Neuron (in vitro differentiated cells): ENCODE data around the gene KBTBD2.
"Not testable (repeated sequence)": the region's sequence is repeated elsewhere in the genome, so short reads cannot be mapped to it uniquely, and the experiment has no call there.

Source experiments
- H2AFZ ChIP-seq: one replicate; pipeline ENCODE4 v1.6.1; 2013; ENCODE audit warnings: low read depth, mild to moderate bottlenecking, inconsistent platforms, low read length, moderate library complexity
- H3K27me3 ChIP-seq: one replicate; pipeline ENCODE4 v1.6.1; 2013; ENCODE audit warnings: low read length; ENCODE audit not compliant: insufficient read depth
- H3K36me3 ChIP-seq: one replicate; pipeline ENCODE4 v1.6.1; 2013; ENCODE audit warnings: low read length; ENCODE audit not compliant: insufficient read depth
- H3K4me1 ChIP-seq: one replicate; pipeline ENCODE4 v1.6.1; 2013; ENCODE audit warnings: low read length; ENCODE audit not compliant: insufficient read depth
- H3K4me3 ChIP-seq: 2 replicates; pipeline ENCODE4 v1.5.1; 2013; ENCODE audit warnings: mild to moderate bottlenecking, low read length, moderate library complexity
- H3K9me3 ChIP-seq: one replicate; pipeline ENCODE4 v1.6.1; 2013; ENCODE audit warnings: low read length

KBTBD2 gene

GRCh38 chr7:32910195-32910594, 18.6 kb upstream of the KBTBD2 start:
- no peak overlapping the region for H2AFZ ChIP-seq
- H3K9me3 ChIP-seq, result peaks cover 2% of the 10 kb centered on the region
- H3K4me3 ChIP-seq, result no peak overlapping the region
- H3K36me3 ChIP-seq, result peaks cover 13% of the 10 kb centered on the region
- peaks cover 3% of the 10 kb centered on the region for H3K4me1 ChIP-seq
- H3K27me3 ChIP-seq, result no peaks in the 10 kb centered on the region

GRCh38 chr7:32905175-32905662, 13.7 kb upstream of the KBTBD2 start:
- peaks cover 6% of the 10 kb centered on the region for H3K4me1 ChIP-seq
- H3K36me3 ChIP-seq, result no peaks in the 10 kb centered on the region
- H3K4me3 ChIP-seq, result no peak overlapping the region
- no peaks in the 10 kb centered on the region for H3K9me3 ChIP-seq
- H2AFZ ChIP-seq, result no peak overlapping the region
- H3K27me3 ChIP-seq, result no peaks in the 10 kb centered on the region

- Histone ChIP-seq H3K27me3 (no peaks in the 10 kb centered on the region), H3K36me3 (no peaks in the 10 kb centered on the region), H2AFZ (no peak overlapping the region), H3K4me1 (peaks cover 7% of the 10 kb centered on the region), H3K9me3 (no peaks in the 10 kb centered on the region), H3K4me3 (no peak overlapping the region)
Measured at GRCh38 chr7:32901629-32902028, 10.1 kb upstream of the KBTBD2 start.

- H3K27me3 ChIP-seq, result no peaks in the 10 kb centered on the region
- H2AFZ ChIP-seq, result no peak overlapping the region
- peaks cover 10% of the 10 kb centered on the region for H3K4me1 ChIP-seq
- no peak overlapping the region for H3K4me3 ChIP-seq
- H3K9me3 ChIP-seq, result no peaks in the 10 kb centered on the region
- no peaks in the 10 kb centered on the region for H3K36me3 ChIP-seq
Measured at GRCh38 chr7:32900433-32900995, 9.0 kb upstream of the KBTBD2 start.

- H3K27me3 ChIP-seq, H3K36me3 ChIP-seq, H3K9me3 ChIP-seq, H2AFZ ChIP-seq, H3K4me3 ChIP-seq: not testable (repeated sequence)
- peaks cover 17% of the 10 kb centered on the region for H3K4me1 ChIP-seq
Measured at GRCh38 chr7:32897376-32897775, 5.8 kb upstream of the KBTBD2 start.

GRCh38 chr7:32896564-32897347, 5.2 kb upstream of the KBTBD2 start:
- Histone ChIP-seq H3K36me3 (no peaks in the 10 kb centered on the region), H2AFZ (no peak overlapping the region), H3K9me3 (no peaks in the 10 kb centered on the region), H3K4me3 (no peak overlapping the region), H3K27me3 (no peaks in the 10 kb centered on the region), H3K4me1 (peaks cover 17% of the 10 kb centered on the region)

- H3K9me3 ChIP-seq, result no peaks in the 10 kb centered on the region
- H2AFZ ChIP-seq, result no peak overlapping the region
- H3K4me3 ChIP-seq, result no peak overlapping the region
- no peaks in the 10 kb centered on the region for H3K36me3 ChIP-seq
- no peaks in the 10 kb centered on the region for H3K27me3 ChIP-seq
- H3K4me1 ChIP-seq, result peaks cover 25% of the 10 kb centered on the region
Measured at GRCh38 chr7:32894171-32894570, 2.6 kb upstream of the KBTBD2 start.

- Histone ChIP-seq H2AFZ (peak overlapping the region; percentile 74), H3K4me3 (no peak overlapping the region), H3K4me1 (peaks cover 25% of the 10 kb centered on the region), H3K36me3 (no peaks in the 10 kb centered on the region), H3K27me3 (no peaks in the 10 kb centered on the region), H3K9me3 (no peaks in the 10 kb centered on the region)
Measured at GRCh38 chr7:32893722-32894121, 2.2 kb upstream of the KBTBD2 start.

- no peaks in the 10 kb centered on the region for H3K27me3 ChIP-seq
- peak overlapping the region; percentile 74 for H2AFZ ChIP-seq
- peaks cover 25% of the 10 kb centered on the region for H3K4me1 ChIP-seq
- peak overlapping the region; percentile 96 for H3K4me3 ChIP-seq
- no peaks in the 10 kb centered on the region for H3K9me3 ChIP-seq
- no peaks in the 10 kb centered on the region for H3K36me3 ChIP-seq
Measured at GRCh38 chr7:32893207-32893524, 1.6 kb upstream of the KBTBD2 start.

GRCh38 chr7:32892521-32893206, 1.1 kb upstream of the KBTBD2 start:
- Histone ChIP-seq H2AFZ (peak overlapping the region; percentile 74), H3K4me3 (peak overlapping the region; percentile 96), H3K36me3 (no peaks in the 10 kb centered on the region), H3K4me1 (peaks cover 25% of the 10 kb centered on the region), H3K27me3 (no peaks in the 10 kb centered on the region), H3K9me3 (no peaks in the 10 kb centered on the region)

GRCh38 chr7:32891800-32892520, 400 bp upstream of the KBTBD2 start:
- Histone ChIP-seq H3K27me3 (no peaks in the 10 kb centered on the region), H3K9me3 (no peaks in the 10 kb centered on the region), H3K36me3 (no peaks in the 10 kb centered on the region), H2AFZ (peak overlapping the region; percentile 74), H3K4me3 (peak overlapping the region; percentile 96), H3K4me1 (peaks cover 25% of the 10 kb centered on the region)

- Histone ChIP-seq H3K4me1 (peaks cover 20% of the 10 kb centered on the region), H2AFZ (no peak overlapping the region), H3K9me3 (no peaks in the 10 kb centered on the region), H3K4me3 (peak overlapping the region; percentile 96), H3K36me3 (no peaks in the 10 kb centered on the region), H3K27me3 (no peaks in the 10 kb centered on the region)
Measured at GRCh38 chr7:32890793-32891042, 842 bp downstream of the KBTBD2 start.
